Sciatic nerve (tissue), 2 donors: Measurements from ENCODE around the gene FTSJ1. TPM values are rescaled to one million over a fixed set of nuclear protein-coding genes. Genes with fewer than 3 reads are reported as not detected.
"Not testable (repeated sequence)": the region's sequence is repeated elsewhere in the genome, so short reads cannot be mapped to it uniquely, and the experiment has no call there.

Source experiments
- ATAC-seq: fragments of 200-7000 bp; cut with Tn5 transposase; one replicate; pipeline ENCODE4 v1.9.1; 2020; ENCODE audit warnings: mild to moderate bottlenecking, moderate library complexity
- DNase-seq: peaks from one replicate; pipeline ENCODE4 v3.0.0-alpha.2; 2020; ENCODE audit warnings: low spot score
- intact Hi-C: fragments of 100-400 bp; cut with DNase I; formaldehyde crosslinking; loops from one replicate; pipeline ENCODE4 v1.14.2; 2022
- total RNA-seq: library from RNA; stranded (reverse); fragmentation: NEBNext Ultra II Directional; extraction: Animal tissue kit (Norgen Biotek cat#: 25700); gene quantifications from one replicate; pipeline ENCODE4 v1.2.1, GENCODE V29; 2021
- donor health status: DM: no; HTN: no; CAD: no.
- donor health status: DM: no; HTN: no; CAD: no.

The FTSJ1 gene
- total RNA-seq, 1 donor from 2014 or later, result 30.6 TPM

DNA sequence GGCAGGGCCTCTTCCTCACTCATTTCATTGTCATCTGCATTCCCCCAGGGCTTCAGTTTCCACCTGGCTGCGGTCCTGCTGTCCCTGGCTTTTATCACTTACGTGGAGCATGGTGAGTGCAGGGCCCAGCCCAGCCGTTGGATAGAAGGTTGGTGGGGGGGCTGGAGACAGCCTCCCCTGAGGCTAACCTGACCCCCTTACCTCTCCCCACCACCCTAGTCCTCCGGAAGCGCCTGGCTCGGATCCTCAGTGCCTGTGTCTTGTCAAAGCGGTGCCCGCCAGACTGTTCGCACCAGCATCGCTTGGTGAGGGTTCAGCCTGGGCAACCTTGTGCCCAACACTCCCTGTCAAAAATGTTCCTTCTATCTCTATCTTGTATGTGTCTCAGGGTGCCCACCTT lies 39.8 kb downstream of the FTSJ1 start:
- ATAC-seq, result no peak
- no peak for DNase-seq
- intact Hi-C loops, result no loop called here

GRCh38 chrX:48516285-48516684 lies 40.3 kb downstream of the FTSJ1 start:
- DNase-seq, result no peak
- intact Hi-C loops, result no loop called here
- no peak for ATAC-seq

GRCh38 chrX:48516987-48517386 lies 41.0 kb downstream of the FTSJ1 start:
- no peak for ATAC-seq
- intact Hi-C loops, result no loop called here
- no peak for DNase-seq

DNA sequence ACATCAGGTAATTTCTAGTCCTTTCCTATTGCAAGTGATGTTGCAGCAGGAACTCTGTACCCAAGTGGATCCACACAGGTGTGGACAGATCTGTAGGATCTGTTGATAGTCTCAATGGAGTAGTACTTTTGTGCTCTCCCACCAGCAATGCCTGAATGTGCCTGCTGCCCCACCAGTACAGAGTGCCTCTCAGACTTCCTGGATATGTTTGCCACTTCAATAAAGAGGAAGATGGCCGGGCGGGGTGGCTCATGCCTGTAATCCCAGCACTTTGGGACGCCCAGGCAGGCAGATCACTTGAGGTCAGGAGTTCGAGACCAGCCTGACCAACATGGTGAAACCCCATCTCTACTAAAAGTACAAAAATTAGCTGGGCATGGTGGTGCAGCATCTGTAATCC lies 43.5 kb downstream of the FTSJ1 start:
- ATAC-seq, DNase-seq, intact Hi-C loops: not testable (repeated sequence)

- DNase-seq, result no peak
- no peak for ATAC-seq
- intact Hi-C loops, result no loop called here
These were observed 44.5 kb downstream of the FTSJ1 start for GRCh38 chrX:48520455-48520854.

DNA sequence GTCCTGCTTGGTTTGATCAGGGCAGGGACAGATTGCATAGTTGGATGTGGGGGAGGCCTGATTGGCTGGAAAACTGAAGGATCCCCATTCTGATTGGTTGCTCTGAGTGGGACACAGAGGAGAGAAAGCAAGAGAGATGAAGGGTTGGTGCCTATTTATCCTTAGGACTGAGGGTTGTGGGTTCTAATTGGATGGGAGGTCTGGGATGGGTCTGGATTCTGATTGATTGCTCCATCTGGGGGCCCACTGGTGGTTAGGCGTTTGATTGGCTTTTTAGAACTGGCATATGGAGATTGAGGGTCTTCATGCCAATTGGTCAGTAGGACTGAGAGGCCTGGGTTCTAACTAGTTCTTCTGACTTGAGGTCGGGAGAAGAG lies 45.0 kb downstream of the FTSJ1 start:
- intact Hi-C loops, result no loop called here

DNA sequence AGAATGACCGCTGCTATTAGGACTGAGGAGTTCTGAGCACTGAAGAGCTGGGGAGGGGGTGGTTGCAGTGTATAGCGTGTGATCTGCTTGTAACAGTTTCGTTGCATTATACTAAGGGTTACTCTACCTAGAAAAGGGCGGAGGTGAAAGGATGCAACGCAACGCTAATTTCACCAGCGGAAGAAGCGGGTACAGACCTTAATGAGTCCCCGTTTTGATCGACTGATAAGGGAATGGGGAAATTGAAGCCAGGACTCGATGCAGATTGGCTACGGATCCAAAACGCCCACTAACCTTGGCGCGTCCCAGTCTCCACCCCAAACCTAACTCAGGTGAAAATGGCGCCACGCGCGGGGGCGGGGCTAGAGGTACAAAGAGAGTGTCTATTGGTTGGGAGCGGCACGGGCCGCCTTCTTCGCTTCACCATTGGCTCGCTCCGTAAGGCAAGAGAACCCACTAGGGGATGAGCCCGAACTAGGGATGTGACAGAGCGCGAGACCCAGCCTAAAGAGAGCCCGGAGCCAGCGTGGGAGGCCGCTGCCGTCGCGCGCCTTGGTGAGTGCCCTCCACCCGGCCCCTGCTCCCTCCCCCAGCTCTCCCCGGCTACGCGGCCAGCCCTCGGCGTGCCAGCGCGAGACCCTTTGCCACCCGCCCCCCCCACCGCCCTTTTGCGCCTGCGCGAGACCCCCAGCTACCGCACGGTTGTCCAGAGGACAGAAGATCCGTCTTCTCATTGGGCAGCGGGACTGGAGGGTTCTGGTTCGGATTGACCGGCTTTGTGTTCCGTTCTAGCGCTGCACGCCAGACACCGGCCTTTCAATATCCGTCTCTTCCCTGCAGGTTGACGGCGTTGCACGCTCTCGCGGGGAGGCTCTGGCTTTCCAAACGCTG lies 45.6 kb downstream of the FTSJ1 start, which contains the start of gene EBP:
TSS of gene EBP (plus strand) at position 456 of the 891 bp plus-strand sequence. CDS start 1,964 bp downstream, outside the sequence.
- peak; percentile 98 for ATAC-seq
- peak; percentile 89 for DNase-seq
- intact Hi-C loops, result no loop called here

More for the DNA sequence above, 45.0 kb downstream of the FTSJ1 start:
- no peak for ATAC-seq
- DNase-seq, result no peak

- DNase-seq (no peak), ATAC-seq (no peak)
- intact Hi-C loops, result no loop called here
These were observed 46.3 kb downstream of the FTSJ1 start for GRCh38 chrX:48522291-48522690.

- DNase-seq, result no peak
- intact Hi-C loops, result no loop called here
These were observed 47.7 kb downstream of the FTSJ1 start for GRCh38 chrX:48523682-48524081.

GRCh38 chrX:48525853-48526252 lies 49.9 kb downstream of the FTSJ1 start:
- intact Hi-C loops, DNase-seq, ATAC-seq: not testable (repeated sequence)

More at GRCh38 chrX:48523682-48524081, 47.7 kb downstream of the FTSJ1 start:
- no peak for ATAC-seq

GRCh38 chrX:48530736-48531135 lies 54.7 kb downstream of the FTSJ1 start:
- ATAC-seq (no peak), DNase-seq (no peak)
- intact Hi-C loops, result no loop called here

GRCh38 chrX:48531358-48531959 lies 55.5 kb downstream of the FTSJ1 start:
- DNase-seq, result no peak
- ATAC-seq, result peak; percentile 80
- intact Hi-C loops, result no loop called here

GRCh38 chrX:48532161-48532560 lies 56.2 kb downstream of the FTSJ1 start:
- intact Hi-C loops, result no loop called here
- no peak for ATAC-seq
- DNase-seq, result no peak

DNA sequence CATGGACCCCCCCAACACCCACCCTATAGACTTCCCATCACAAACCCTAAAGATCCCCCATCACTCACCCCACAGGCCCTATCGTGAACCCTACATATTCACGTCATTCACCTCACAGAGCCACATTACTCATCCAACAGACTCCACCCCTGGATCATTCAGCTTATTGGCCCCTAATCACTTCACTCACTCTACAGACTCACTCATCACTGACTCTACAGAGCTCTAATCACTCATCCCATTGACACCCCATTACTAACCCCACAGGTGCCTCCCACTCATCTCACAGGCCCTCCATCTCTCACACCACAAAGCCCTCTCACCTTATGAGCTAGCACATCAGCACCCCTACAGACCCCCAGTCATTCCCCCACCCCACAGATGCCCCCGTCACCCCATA lies 57.2 kb downstream of the FTSJ1 start:
- intact Hi-C loops, result no loop called here
- DNase-seq (no peak), ATAC-seq (no peak)

Other genes with a start within 250 kb of the FTSJ1 start
- gene SSX1, start 220.8 kb upstream of the FTSJ1 start, total RNA-seq, result not detected
- gene SSX3, start 119.5 kb upstream of the FTSJ1 start, total RNA-seq, result not detected
- not detected for gene SSX4, start 92.7 kb upstream of the FTSJ1 start, total RNA-seq
- gene SSX4B, start 64.2 kb upstream of the FTSJ1 start, total RNA-seq, result not detected
- gene SLC38A5, start 5.9 kb upstream of the FTSJ1 start, total RNA-seq, result 9.7 TPM
- 7.4 TPM for gene PORCN, start 32.8 kb downstream of the FTSJ1 start, total RNA-seq
- gene EBP, start 45.6 kb downstream of the FTSJ1 start, total RNA-seq, result 16.9 TPM
- 15.3 TPM for gene TBC1D25, start 63.5 kb downstream of the FTSJ1 start, total RNA-seq
- 150 TPM for gene RBM3, start 98.3 kb downstream of the FTSJ1 start, total RNA-seq
- 124 TPM for gene WDR13, start 121.3 kb downstream of the FTSJ1 start, total RNA-seq
- gene WAS, start 207.6 kb downstream of the FTSJ1 start, total RNA-seq, result 14.4 TPM
- gene SUV39H1, start 220.5 kb downstream of the FTSJ1 start, total RNA-seq, result 5.3 TPM